ENCODE results near the gene THBS3.
"Not testable (repeated sequence)": the region's sequence is repeated elsewhere in the genome, so short reads cannot be mapped to it uniquely, and the experiment has no call there.

THBS3 gene

GRCh38 chr1:155206891-155207805, 549 bp downstream of the THBS3 start:
- peak; percentile 74 for DNase-seq

- DNase-seq: no peak
These were observed 1.6 kb downstream of the THBS3 start for GRCh38 chr1:155205969-155206593.

GRCh38 chr1:155205035-155205434, 2.7 kb downstream of the THBS3 start:
- DNase-seq: no peak

- DNase-seq: no peak
These were observed 4.8 kb downstream of the THBS3 start for GRCh38 chr1:155202731-155203515.

- no peak for DNase-seq
These were observed 5.5 kb downstream of the THBS3 start for GRCh38 chr1:155202198-155202597.

GRCh38 chr1:155200920-155201319, 6.8 kb downstream of the THBS3 start:
- no peak for DNase-seq

- no peak for DNase-seq
These were observed 7.9 kb downstream of the THBS3 start for GRCh38 chr1:155199792-155200191.

- no peak for DNase-seq
These were observed 9.2 kb downstream of the THBS3 start for GRCh38 chr1:155198547-155198906.

GRCh38 chr1:155197901-155198546, 9.7 kb downstream of the THBS3 start:
- DNase-seq: no peak

- no peak for DNase-seq
These were observed 10.6 kb downstream of the THBS3 start for GRCh38 chr1:155196893-155197638.

- no peak for DNase-seq
These were observed 11.4 kb downstream of the THBS3 start for GRCh38 chr1:155196103-155196892.

- DNase-seq: no peak
These were observed 12.2 kb downstream of the THBS3 start for GRCh38 chr1:155195201-155196102.

GRCh38 chr1:155193991-155194240, 13.8 kb downstream of the THBS3 start:
- not testable (repeated sequence) for DNase-seq

GRCh38 chr1:155193275-155193990, 14.3 kb downstream of the THBS3 start:
- peak; percentile 49 for DNase-seq

GRCh38 chr1:155192346-155193274, 15.1 kb downstream of the THBS3 start:
- DNase-seq: peak; percentile 45

- no peak for DNase-seq
These were observed 15.8 kb downstream of the THBS3 start for GRCh38 chr1:155191904-155192303.

GRCh38 chr1:155189926-155190325, 17.8 kb downstream of the THBS3 start:
- not testable (repeated sequence) for DNase-seq

GRCh38 chr1:155188268-155188667, 19.4 kb downstream of the THBS3 start:
- DNase-seq: no peak

GRCh38 chr1:155187456-155187891, 20.2 kb downstream of the THBS3 start:
- DNase-seq: no peak
